Measurements from ENCODE around the gene HPX.

DNA sequence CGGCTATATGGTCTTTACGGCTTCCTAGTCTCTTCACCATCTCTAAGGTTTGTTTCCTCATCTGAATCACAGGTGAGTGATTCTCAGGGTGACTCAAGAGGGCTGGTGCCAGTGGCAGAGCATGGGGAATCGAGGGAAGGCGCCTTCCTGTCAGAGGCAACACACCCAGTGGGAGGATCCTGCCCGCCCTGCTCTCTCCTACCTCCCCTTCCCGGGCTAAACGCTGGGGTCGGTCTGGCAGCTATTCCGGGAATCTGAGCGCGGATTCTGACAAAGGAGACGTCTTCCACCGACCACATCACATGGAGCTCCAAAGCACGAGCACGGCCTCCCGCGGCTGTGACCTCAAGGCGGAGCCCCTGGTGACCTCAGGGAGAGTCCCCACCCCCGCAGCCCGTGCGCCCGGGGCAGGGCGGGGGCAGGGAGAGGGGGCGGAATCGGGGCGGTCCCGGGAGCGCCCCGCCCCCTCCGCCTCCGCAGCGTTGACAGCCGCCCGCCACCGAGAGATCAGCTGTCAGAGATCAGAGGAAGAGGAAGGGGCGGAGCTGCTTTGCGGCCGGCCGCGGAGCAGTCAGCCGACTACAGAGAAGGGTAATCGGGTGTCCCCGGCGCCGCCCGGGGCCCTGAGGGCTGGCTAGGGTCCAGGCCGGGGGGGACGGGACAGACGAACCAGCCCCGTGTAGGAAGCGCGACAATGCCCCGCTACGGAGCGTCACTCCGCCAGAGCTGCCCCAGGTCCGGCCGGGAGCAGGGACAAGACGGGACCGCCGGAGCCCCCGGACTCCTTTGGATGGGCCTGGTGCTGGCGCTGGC, 50.7 kb downstream of the HPX start, which contains the start of gene SMPD1:
- TF ChIP-seq, protein P1, sequence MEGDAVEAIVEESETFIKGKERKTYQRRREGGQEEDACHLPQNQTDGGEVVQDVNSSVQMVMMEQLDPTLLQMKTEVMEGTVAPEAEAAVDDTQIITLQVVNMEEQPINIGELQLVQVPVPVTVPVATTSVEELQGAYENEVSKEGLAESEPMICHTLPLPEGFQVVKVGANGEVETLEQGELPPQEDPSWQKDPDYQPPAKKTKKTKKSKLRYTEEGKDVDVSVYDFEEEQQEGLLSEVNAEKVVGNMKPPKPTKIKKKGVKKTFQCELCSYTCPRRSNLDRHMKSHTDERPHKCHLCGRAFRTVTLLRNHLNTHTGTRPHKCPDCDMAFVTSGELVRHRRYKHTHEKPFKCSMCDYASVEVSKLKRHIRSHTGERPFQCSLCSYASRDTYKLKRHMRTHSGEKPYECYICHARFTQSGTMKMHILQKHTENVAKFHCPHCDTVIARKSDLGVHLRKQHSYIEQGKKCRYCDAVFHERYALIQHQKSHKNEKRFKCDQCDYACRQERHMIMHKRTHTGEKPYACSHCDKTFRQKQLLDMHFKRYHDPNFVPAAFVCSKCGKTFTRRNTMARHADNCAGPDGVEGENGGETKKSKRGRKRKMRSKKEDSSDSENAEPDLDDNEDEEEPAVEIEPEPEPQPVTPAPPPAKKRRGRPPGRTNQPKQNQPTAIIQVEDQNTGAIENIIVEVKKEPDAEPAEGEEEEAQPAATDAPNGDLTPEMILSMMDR (IDR thresholded peaks at IDR 0.05) = no peak
- TF ChIP-seq POLR2A (IDR thresholded peaks at IDR 0.05) = no peak
